Measurements from ENCODE around the gene CHMP4B.

GRCh38 chr20:33789109-33789857, 21.9 kb upstream of the CHMP4B start:
- TF ChIP-seq, protein P1, sequence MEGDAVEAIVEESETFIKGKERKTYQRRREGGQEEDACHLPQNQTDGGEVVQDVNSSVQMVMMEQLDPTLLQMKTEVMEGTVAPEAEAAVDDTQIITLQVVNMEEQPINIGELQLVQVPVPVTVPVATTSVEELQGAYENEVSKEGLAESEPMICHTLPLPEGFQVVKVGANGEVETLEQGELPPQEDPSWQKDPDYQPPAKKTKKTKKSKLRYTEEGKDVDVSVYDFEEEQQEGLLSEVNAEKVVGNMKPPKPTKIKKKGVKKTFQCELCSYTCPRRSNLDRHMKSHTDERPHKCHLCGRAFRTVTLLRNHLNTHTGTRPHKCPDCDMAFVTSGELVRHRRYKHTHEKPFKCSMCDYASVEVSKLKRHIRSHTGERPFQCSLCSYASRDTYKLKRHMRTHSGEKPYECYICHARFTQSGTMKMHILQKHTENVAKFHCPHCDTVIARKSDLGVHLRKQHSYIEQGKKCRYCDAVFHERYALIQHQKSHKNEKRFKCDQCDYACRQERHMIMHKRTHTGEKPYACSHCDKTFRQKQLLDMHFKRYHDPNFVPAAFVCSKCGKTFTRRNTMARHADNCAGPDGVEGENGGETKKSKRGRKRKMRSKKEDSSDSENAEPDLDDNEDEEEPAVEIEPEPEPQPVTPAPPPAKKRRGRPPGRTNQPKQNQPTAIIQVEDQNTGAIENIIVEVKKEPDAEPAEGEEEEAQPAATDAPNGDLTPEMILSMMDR (IDR thresholded peaks at IDR 0.05): no peak
- no peak for TF ChIP-seq POLR2A (IDR thresholded peaks at IDR 0.05)
